H1 (cell line): ENCODE data around the gene SLC27A5.

Experiments
- GTF2F1 ChIP-seq: IDR thresholded peaks from 2 replicates; pipeline ENCODE4 v1.6.1; 2012; ENCODE audit warnings: low read depth, low read length, improper control_type of control experiment, borderline replicate concordance
- KDM1A ChIP-seq: fragments of 200-600, 300-600 bp; sonication (generic); IDR thresholded peaks from 2 replicates; pipeline ENCODE4 v1.7.1; 2016; ENCODE audit warnings: mild to moderate bottlenecking, low read length, borderline replicate concordance
- POLR2A ChIP-seq, 2 experiments: IDR thresholded peaks; 1 replicate in 1 of 2; 2 replicates in 1 of 2; pipeline ENCODE4 v1.6.1; 2011; ENCODE audit warnings: low read depth in 2 of 2, low read length in 2 of 2, mild to moderate bottlenecking in 2 of 2; ENCODE audit errors: control extremely low read depth in 1 of 2
- YY1 ChIP-seq: IDR thresholded peaks from 2 replicates; pipeline ENCODE4 v1.6.1; 2011; ENCODE audit warnings: low read depth, mild to moderate bottlenecking, low read length
- TF ChIP-seq, protein P1 (sequence below), 3 experiments: IDR thresholded peaks; 1 replicate in 2 of 3; 2 replicates in 1 of 3; pipeline versions ENCODE4 v1.5.1 to v1.6.1; 2011; ENCODE audit warnings: low read length in 3 of 3, mild to moderate bottlenecking in 3 of 3, inconsistent platforms in 2 of 3, low read depth in 1 of 3, moderate library complexity in 1 of 3; ENCODE audit not compliant: insufficient read depth in 1 of 3; ENCODE audit errors: control extremely low read depth in 1 of 3
- TF ChIP-seq, protein P2 (sequence below): IDR thresholded peaks from 2 replicates; pipeline ENCODE4 v1.6.1; 2012; ENCODE audit warnings: inconsistent platforms

DNA sequence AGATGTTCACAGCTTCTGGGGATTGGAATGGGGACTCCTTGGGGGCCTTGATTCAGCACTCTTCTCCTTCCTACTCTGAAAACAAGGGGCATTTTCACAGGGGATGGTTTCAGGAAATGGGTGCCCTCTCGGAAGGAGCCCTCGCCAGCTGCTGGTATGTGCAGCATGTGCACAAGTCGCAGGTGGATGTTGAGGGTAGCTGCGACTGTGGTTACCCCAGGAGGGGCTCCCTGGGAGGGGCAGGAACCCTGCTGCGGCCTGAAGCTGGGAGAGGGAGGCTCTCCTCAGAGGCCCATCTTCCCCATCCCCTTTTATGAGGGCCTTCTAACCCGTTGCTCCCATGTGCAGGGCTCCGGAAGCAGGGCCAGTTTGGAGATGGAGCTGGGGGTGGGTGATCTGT lies 29.4 kb downstream of the SLC27A5 start:
- TF ChIP-seq, protein P1, sequence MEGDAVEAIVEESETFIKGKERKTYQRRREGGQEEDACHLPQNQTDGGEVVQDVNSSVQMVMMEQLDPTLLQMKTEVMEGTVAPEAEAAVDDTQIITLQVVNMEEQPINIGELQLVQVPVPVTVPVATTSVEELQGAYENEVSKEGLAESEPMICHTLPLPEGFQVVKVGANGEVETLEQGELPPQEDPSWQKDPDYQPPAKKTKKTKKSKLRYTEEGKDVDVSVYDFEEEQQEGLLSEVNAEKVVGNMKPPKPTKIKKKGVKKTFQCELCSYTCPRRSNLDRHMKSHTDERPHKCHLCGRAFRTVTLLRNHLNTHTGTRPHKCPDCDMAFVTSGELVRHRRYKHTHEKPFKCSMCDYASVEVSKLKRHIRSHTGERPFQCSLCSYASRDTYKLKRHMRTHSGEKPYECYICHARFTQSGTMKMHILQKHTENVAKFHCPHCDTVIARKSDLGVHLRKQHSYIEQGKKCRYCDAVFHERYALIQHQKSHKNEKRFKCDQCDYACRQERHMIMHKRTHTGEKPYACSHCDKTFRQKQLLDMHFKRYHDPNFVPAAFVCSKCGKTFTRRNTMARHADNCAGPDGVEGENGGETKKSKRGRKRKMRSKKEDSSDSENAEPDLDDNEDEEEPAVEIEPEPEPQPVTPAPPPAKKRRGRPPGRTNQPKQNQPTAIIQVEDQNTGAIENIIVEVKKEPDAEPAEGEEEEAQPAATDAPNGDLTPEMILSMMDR (IDR thresholded peaks at IDR 0.05; ENCODE audit: control extremely low read depth in 1 of 3, insufficient read depth in 1 of 3, low read depth in 1 of 3, low read length in 3 of 3) = no peak
- TF ChIP-seq GTF2F1 (no peak), POLR2A (IDR thresholded peaks at IDR 0.05; ENCODE audit: control extremely low read depth in 1 of 2, low read depth in 2 of 2, low read length in 2 of 2) (no peak), YY1 (no peak), KDM1A (no peak)
- TF ChIP-seq, protein P2, sequence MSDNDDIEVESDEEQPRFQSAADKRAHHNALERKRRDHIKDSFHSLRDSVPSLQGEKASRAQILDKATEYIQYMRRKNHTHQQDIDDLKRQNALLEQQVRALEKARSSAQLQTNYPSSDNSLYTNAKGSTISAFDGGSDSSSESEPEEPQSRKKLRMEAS = no peak
